ENCODE results near the gene CDK14.

DNA sequence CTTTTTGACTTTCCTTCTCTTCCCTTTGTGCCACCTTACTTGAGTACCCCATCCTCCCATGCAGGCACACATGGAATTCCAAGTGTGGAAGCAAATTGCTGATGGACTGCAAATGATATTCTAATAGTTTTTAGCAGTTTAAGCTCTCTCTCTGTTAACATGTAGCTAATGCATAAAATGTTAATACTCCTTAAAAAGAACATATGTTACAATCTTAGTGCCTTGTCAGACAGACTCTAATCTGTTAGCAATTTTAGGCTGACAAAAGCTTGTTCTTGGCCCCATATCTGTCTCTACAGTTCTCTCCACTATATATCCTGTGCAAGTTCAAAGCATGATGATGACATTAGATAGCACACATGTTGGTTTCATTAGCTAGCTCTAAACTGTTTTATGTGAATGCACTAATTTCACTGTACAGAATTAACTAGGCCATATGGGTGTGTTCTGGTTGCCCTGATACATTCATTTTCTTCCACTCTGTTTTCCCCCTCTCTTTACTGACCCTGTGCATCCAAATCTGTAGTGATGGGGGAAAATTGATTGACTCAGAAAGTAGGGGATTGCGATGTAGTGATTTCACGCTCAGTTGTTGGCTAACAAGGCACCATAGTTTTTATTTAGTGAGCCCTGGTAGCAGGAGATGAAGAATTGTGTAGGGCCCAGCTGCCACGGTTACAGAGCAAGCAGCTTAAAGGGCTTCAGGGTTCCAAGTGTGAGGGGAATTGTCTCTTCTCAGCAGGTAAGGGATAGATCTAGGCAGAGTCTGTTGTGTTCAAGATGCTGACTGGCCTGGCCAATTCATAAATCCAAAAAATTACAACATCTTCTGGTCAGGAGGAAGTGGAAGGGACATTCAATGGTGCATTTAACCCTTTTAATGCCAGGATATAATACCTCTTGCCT, 553.5 kb downstream of the CDK14 start:
- TF ChIP-seq, protein P1, sequence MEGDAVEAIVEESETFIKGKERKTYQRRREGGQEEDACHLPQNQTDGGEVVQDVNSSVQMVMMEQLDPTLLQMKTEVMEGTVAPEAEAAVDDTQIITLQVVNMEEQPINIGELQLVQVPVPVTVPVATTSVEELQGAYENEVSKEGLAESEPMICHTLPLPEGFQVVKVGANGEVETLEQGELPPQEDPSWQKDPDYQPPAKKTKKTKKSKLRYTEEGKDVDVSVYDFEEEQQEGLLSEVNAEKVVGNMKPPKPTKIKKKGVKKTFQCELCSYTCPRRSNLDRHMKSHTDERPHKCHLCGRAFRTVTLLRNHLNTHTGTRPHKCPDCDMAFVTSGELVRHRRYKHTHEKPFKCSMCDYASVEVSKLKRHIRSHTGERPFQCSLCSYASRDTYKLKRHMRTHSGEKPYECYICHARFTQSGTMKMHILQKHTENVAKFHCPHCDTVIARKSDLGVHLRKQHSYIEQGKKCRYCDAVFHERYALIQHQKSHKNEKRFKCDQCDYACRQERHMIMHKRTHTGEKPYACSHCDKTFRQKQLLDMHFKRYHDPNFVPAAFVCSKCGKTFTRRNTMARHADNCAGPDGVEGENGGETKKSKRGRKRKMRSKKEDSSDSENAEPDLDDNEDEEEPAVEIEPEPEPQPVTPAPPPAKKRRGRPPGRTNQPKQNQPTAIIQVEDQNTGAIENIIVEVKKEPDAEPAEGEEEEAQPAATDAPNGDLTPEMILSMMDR (IDR thresholded peaks at IDR 0.05) = no peak
- no peak for TF ChIP-seq EP300 (IDR thresholded peaks at IDR 0.05)

Data from stomach (tissue), 4 donors.